ENCODE data around the gene NAE1.

The NAE1 gene

GRCh38 chr16:66849549-66849948 is 18.8 kb upstream of the NAE1 start:
- no peak overlapping the region for H3K4me3 ChIP-seq (ENCODE audit: low read depth, low read length)
- DNase-seq (ENCODE audit: low read depth, low spot score) = no peak
- in situ Hi-C loops (cut with HindIII; ENCODE audit: low sequenced_read_pairs) = no loop called here
- TF ChIP-seq CTCF (IDR thresholded peaks at IDR 0.05; ENCODE audit: low read depth, low read length) = no peak

GRCh38 chr16:66849021-66849420 is 18.2 kb upstream of the NAE1 start:
- H3K4me3 ChIP-seq (ENCODE audit: low read depth, low read length) = no peak overlapping the region
- in situ Hi-C loops (cut with HindIII; ENCODE audit: low sequenced_read_pairs) = no loop called here
- no peak for TF ChIP-seq CTCF (IDR thresholded peaks at IDR 0.05; ENCODE audit: low read depth, low read length)
- no peak for DNase-seq (ENCODE audit: low read depth, low spot score)

GRCh38 chr16:66848172-66848571 is 17.4 kb upstream of the NAE1 start:
- no peak for DNase-seq (ENCODE audit: low read depth, low spot score)
- no peak overlapping the region for H3K4me3 ChIP-seq (ENCODE audit: low read depth, low read length)
- no peak for TF ChIP-seq CTCF (IDR thresholded peaks at IDR 0.05; ENCODE audit: low read depth, low read length)
- in situ Hi-C loops (cut with HindIII; ENCODE audit: low sequenced_read_pairs) = no loop called here

- in situ Hi-C loops (cut with HindIII; ENCODE audit: low sequenced_read_pairs) = no loop called here
- no peak for DNase-seq (ENCODE audit: low read depth, low spot score)
These were observed 16.8 kb upstream of the NAE1 start for GRCh38 chr16:66847533-66848067.

GRCh38 chr16:66846831-66847230 is 16.1 kb upstream of the NAE1 start:
- no peak for DNase-seq (ENCODE audit: low read depth, low spot score)
- H3K4me3 ChIP-seq (ENCODE audit: low read depth, low read length) = no peak overlapping the region
- TF ChIP-seq CTCF (IDR thresholded peaks at IDR 0.05; ENCODE audit: low read depth, low read length) = no peak
- in situ Hi-C loops (cut with HindIII; ENCODE audit: low sequenced_read_pairs) = no loop called here

More at GRCh38 chr16:66847533-66848067, 16.8 kb upstream of the NAE1 start:
- H3K4me3 ChIP-seq (ENCODE audit: low read depth, low read length) = no peak overlapping the region
- no peak for TF ChIP-seq CTCF (IDR thresholded peaks at IDR 0.05; ENCODE audit: low read depth, low read length)

- no peak for TF ChIP-seq CTCF (IDR thresholded peaks at IDR 0.05; ENCODE audit: low read depth, low read length)
- H3K4me3 ChIP-seq (ENCODE audit: low read depth, low read length) = no peak overlapping the region
- no peak for DNase-seq (ENCODE audit: low read depth, low spot score)
- in situ Hi-C loops (cut with HindIII; ENCODE audit: low sequenced_read_pairs) = no loop called here
These were observed 15.5 kb upstream of the NAE1 start for GRCh38 chr16:66846266-66846665.

- no peak for TF ChIP-seq CTCF (IDR thresholded peaks at IDR 0.05; ENCODE audit: low read depth, low read length)
- DNase-seq (ENCODE audit: low read depth, low spot score) = no peak
- in situ Hi-C loops (cut with HindIII; ENCODE audit: low sequenced_read_pairs) = no loop called here
- H3K4me3 ChIP-seq (ENCODE audit: low read depth, low read length) = no peak overlapping the region
These were observed 15.0 kb upstream of the NAE1 start for GRCh38 chr16:66845791-66846221.
